Spinal cord (tissue), 10 donors: ENCODE results near the gene SNED1. TPM values are rescaled to one million over a fixed set of nuclear protein-coding genes. Genes with fewer than 3 reads are reported as not detected.

ENCODE experiments used
- DNase-seq, 6 donors: peaks; one replicate each; pipeline versions ENCODE4 v3.0.0 to v3.0.0-alpha.2; 2013 to 2015; ENCODE audit warnings: low spot score in 6 of 6, low read depth in 4 of 6
- H3K27ac ChIP-seq: one replicate; pipeline ENCODE4 v1.5.1; 2013; ENCODE audit warnings: low read depth, low read length, control low read depth
- H3K27me3 ChIP-seq: one replicate; pipeline ENCODE4 v1.6.1; 2013; ENCODE audit warnings: low read length; ENCODE audit not compliant: control insufficient read depth, insufficient read depth
- H3K36me3 ChIP-seq: one replicate; pipeline ENCODE4 v1.6.1; 2013; ENCODE audit warnings: low read length; ENCODE audit not compliant: control insufficient read depth, insufficient read depth
- H3K4me1 ChIP-seq: one replicate; pipeline ENCODE4 v1.6.1; 2013; ENCODE audit warnings: low read length; ENCODE audit not compliant: control insufficient read depth, insufficient read depth
- H3K4me3 ChIP-seq: one replicate; pipeline ENCODE4 v1.5.1; 2013; ENCODE audit warnings: low read depth, low read length, control low read depth
- H3K9me3 ChIP-seq: one replicate; pipeline ENCODE4 v1.6.1; 2013; ENCODE audit warnings: low read length; ENCODE audit not compliant: control insufficient read depth, insufficient read depth
- WGBS: methylation state at CpG from one replicate; pipeline ENCODE4 v1.1.5; 2013; ENCODE audit warnings: missing lambda C conversion rate; ENCODE audit not compliant: insufficient coverage; 5-methylcytosine and 5-hydroxymethylcytosine counted together
- long read RNA-seq, 4 donors: transcript quantifications; one replicate each; lab custom pipeline, GENCODE V29; 2026
- polyA plus RNA-seq, 2 donors: library from polyadenylated mRNA; unstranded; fragments of 120-200 nt; gene quantifications; one replicate each; pipeline ENCODE4 v1.2.1, GENCODE V29; 2013; ENCODE audit not compliant: insufficient read length in 2 of 2
- total RNA-seq, 2 donors: library from RNA; depleted of rRNA in 1 of 2; stranded (reverse); fragments of 120-200 nt in 1 of 2; fragments of >200 nt in 1 of 2; gene quantifications; one replicate each; pipeline versions ENCODE4 v1.2.3 to v1.2.4, GENCODE V29; 2013 to 2014
- donor health status: healthy.

SNED1 gene
- total RNA-seq (10 to 100 TPM; 23.5 to 93.7 TPM), polyA plus RNA-seq (10 to 100 TPM in 1 of 2 donors, 1 to 10 TPM in 1; 6.0 to 30.0 TPM)
- long read RNA-seq, donor 1, result 0 reads
- long read RNA-seq, donor 2, result 0 reads
- long read RNA-seq, donor 3, result 0 reads
- long read RNA-seq, donor 4, partial matches to known transcripts, result 0 of 1 reads
- long read RNA-seq, donor 4, other reads (novel, unspliced or antisense), result 0 of 1 reads

DNA sequence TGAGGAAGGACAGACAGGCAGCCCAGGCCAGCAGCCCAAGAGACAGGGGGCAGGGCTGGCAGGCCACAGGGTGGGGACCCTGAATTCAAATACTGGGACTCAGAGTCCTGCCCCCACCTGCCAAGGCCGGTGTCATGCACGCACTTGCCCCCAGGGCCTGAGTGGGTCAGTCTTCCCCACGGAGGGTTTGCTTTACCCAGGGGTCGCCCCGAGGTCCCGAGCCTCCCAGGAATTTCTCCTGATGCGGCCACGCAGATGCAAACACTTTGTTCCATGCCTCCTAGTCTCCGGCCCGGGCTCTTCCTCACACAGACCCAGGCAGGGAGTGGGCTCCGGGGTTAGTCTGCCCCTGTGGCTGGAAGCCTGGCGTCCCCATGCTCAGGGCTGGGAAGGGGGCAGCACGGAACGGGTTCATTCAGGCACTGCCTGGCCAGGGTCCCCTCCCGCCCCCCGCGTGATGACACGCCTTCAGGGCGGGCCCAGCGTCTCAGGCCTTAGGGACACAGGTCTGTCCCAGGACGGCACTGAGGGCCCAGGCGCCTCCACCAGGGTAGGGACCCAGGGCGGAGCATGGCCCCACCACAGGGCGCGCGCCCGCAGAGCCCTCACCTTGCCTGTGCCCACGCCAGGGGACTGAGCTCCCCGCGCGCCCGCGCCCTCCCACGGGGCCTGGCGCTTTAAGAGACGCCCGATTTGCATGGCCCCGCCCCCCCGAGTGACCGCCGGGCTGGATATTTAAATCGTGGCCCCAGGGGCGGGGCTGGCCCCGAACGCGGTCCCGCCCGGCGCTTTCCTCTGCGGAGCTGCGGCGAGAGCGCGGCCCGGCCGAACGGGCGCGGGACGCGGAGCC, at the start of gene SNED1:
Gene SNED1 (plus strand): TSS at position 763 of the 850 bp plus-strand sequence. CDS start 220 bp downstream, outside the sequence.
- H3K4me1 ChIP-seq, result peaks cover 52% of the 10 kb centered on the region
- H3K36me3 ChIP-seq, result no peaks in the 10 kb centered on the region
- peak within 1 kb of the TSS; percentile 36 for H3K4me3 ChIP-seq
- H3K27ac ChIP-seq, result peak within 1 kb of the TSS; percentile 57
- peaks cover 33% of the 10 kb centered on the region for H3K27me3 ChIP-seq
- DNase-seq, result peak in 2 of 6 donors; percentile 22 to 76
- H3K9me3 ChIP-seq, result no peaks in the 10 kb centered on the region
- WGBS, result 4% methylated on average over 61 of the region's 61 CpGs

GRCh38 chr2:240948905-240949790, 49.3 kb upstream of the SNED1 start:
- H3K9me3 ChIP-seq, result no peaks in the 10 kb centered on the region
- peaks cover 15% of the 10 kb centered on the region for H3K4me1 ChIP-seq
- H3K27ac ChIP-seq, result no peak overlapping the region
- H3K4me3 ChIP-seq, result no peak overlapping the region
- no peaks in the 10 kb centered on the region for H3K27me3 ChIP-seq
- no peaks in the 10 kb centered on the region for H3K36me3 ChIP-seq
- 85% methylated on average over 22 of the region's 23 CpGs for WGBS
- no peak for DNase-seq

GRCh38 chr2:240949791-240950705, 48.4 kb upstream of the SNED1 start:
- H3K27me3 ChIP-seq, result no peaks in the 10 kb centered on the region
- WGBS, result 84% methylated on average over 9 of the region's 14 CpGs

GRCh38 chr2:240951045-240951594, 47.3 kb upstream of the SNED1 start:
- Histone ChIP-seq H3K27me3 (no peaks in the 10 kb centered on the region), H3K36me3 (no peaks in the 10 kb centered on the region), H3K9me3 (no peaks in the 10 kb centered on the region), H3K4me3 (no peak overlapping the region), H3K4me1 (peaks cover 34% of the 10 kb centered on the region), H3K27ac (no peak overlapping the region)
- WGBS, result 93% methylated on average over 3 of the region's 3 CpGs
- DNase-seq, result no peak

More at GRCh38 chr2:240949791-240950705, 48.4 kb upstream of the SNED1 start:
- peaks cover 23% of the 10 kb centered on the region for H3K4me1 ChIP-seq
- no peaks in the 10 kb centered on the region for H3K9me3 ChIP-seq
- no peaks in the 10 kb centered on the region for H3K36me3 ChIP-seq
- H3K4me3 ChIP-seq, result no peak overlapping the region
- DNase-seq, result no peak
- no peak overlapping the region for H3K27ac ChIP-seq

DNA sequence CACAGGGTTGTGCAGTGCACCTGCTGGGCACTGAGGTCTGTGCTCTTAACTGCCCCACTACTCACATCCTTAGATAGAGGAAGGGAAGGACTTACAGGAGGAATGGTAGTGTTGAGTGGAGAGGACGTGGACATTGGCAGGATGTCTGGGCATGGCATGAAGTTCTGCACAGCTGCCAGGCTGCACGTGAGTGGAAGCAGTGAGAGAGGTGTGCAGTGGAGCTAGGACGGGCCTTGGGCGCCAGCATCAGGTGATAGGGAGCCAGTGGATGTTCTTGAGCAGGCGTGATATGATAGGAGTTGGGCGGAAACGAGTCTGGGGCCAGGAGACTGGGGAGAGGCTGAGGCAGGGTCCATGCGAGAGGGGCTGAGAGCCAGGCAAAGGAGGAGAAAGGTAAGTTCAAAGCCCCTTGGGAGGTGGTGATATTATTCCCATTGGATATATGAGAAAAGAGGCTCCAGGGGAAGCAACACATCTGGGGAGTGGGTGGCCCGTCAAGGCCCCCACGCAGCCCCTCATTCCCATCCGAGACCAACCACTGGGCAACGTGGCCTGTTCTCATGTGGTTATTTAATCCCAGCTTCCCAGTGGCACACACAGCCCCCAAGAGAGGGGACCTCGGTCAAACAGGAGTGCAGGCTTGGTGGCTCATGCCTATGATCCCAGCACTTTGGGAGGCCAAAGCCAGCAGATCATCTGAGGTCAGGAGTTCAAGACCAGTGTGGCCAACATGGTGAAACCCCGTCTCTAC, 45.7 kb upstream of the SNED1 start:
- WGBS, result 89% methylated on average over 13 of the region's 14 CpGs
- Histone ChIP-seq H3K4me3 (no peak overlapping the region), H3K27me3 (no peaks in the 10 kb centered on the region), H3K4me1 (peaks cover 50% of the 10 kb centered on the region), H3K36me3 (no peaks in the 10 kb centered on the region), H3K27ac (no peak overlapping the region), H3K9me3 (no peaks in the 10 kb centered on the region)
- DNase-seq, result no peak

DNA sequence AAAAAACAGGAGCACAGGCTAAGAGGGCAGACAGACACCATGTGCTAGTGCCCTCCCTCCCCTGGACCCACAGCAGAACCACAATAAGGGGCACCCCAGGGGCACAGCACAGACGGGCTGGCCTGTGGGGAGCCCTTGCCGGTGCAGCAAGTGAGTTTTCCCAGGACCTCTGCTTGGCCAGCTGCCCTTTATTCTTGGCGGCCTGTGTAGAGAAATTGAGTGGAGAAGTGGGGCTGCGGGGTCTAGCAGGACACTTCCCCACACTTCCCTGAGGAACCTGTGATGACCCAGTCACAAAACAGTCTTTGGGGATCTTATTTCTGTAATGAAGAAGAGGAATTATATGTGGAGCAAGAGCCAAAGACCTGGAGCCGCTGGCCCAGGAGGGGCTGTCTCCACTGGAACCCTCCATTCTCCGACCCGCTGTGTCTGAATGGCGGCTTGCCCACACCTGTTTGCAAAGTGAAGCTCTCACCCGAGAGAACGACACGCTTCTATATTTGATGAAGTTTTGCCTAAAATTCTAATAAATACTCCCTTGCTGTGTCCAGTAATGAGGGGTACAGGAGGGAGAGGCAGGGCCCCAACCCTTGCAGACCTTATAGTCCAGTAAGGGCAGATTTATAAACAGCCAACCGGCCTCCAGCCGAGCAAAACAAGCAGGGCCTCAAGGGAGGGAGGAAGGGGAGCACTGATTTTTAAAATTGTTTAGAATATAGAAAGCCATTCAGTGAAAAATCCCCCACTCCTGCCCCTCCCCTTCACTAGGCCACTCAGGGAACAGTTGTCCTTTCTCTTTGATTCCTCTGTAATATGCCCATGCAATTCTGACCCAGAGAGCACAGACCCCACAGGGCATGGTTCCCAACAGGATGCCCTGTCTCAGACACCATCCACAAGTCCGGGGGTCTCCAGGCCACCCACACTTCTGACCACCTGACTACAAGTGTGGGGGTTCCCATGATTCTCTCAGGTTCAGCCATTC, 44.7 kb upstream of the SNED1 start:
- no peak for DNase-seq

GRCh38 chr2:240954436-240955305, 43.7 kb upstream of the SNED1 start:
- H3K27me3 ChIP-seq, result no peaks in the 10 kb centered on the region
- peak in 1 of 6 donors; percentile 8 for DNase-seq

More for the DNA sequence above, 44.7 kb upstream of the SNED1 start:
- Histone ChIP-seq H3K27me3 (no peaks in the 10 kb centered on the region), H3K4me1 (peaks cover 60% of the 10 kb centered on the region), H3K27ac (peak overlapping the region; percentile 61), H3K9me3 (no peaks in the 10 kb centered on the region), H3K4me3 (no peak overlapping the region), H3K36me3 (no peaks in the 10 kb centered on the region)
- WGBS, result 31% methylated on average over 5 of the region's 14 CpGs

More at GRCh38 chr2:240954436-240955305, 43.7 kb upstream of the SNED1 start:
- Histone ChIP-seq H3K9me3 (no peaks in the 10 kb centered on the region), H3K4me3 (no peak overlapping the region), H3K27ac (peak overlapping the region; percentile 20), H3K4me1 (peaks cover 68% of the 10 kb centered on the region), H3K36me3 (no peaks in the 10 kb centered on the region)
- 56% methylated on average over 15 of the region's 15 CpGs for WGBS
